GM12872 (cell line): ENCODE data around the gene PODXL.

Experiments
- CTCF ChIP-seq: IDR thresholded peaks from 3 replicates; pipeline ENCODE4 v1.5.1; 2011; ENCODE audit warnings: low read depth, mild to moderate bottlenecking, low read length, moderate library complexity; ENCODE audit not compliant: insufficient read depth

Gene PODXL

GRCh38 chr7:131486346-131486745 is 70.1 kb downstream of the PODXL start:
- TF ChIP-seq CTCF, result no peak

DNA sequence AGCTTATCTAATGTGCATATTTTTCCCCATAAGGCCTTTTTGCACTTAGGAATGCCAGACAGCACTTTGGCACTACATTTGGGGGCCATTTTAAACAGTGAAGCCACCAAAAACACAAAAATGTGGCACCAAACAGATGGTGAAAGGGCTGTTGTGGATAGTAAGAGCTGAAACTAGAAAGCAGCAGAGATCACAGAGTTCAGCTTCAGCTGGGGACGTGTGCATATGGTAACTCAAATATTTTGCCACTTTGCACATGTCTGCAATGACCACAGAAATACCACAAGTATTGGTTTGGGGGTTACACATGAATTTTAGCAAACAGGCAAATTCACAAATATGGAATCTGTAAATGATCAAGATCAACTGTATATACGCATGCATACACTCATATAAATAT is 72.8 kb downstream of the PODXL start:
- TF ChIP-seq CTCF, result no peak

- TF ChIP-seq CTCF, result no peak
Observed at GRCh38 chr7:131482800-131483199, 73.6 kb downstream of the PODXL start.

- no peak for TF ChIP-seq CTCF
Observed at GRCh38 chr7:131480384-131481315, 75.8 kb downstream of the PODXL start.

DNA sequence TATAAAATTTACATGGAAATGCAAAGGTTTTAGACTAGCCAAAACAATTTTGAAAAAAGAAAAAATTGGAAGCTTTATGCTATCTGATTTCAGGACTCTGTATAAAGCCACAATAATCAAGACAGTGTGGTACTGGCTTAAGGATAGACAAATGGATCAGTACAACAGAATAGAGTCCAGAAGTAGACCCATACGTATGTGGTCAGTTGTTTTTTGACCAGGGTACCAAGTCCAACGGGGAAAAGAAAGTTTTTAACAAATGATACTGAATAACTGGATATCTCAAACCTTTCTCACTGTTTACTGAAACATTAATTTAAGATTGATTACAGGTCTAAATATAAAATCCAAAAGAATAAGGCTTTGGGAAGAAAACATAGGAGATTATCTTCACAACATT is 79.7 kb downstream of the PODXL start:
- TF ChIP-seq CTCF, result no peak

GRCh38 chr7:131471250-131472004 is 85.0 kb downstream of the PODXL start:
- no peak for TF ChIP-seq CTCF

- TF ChIP-seq CTCF, result no peak
Observed at GRCh38 chr7:131467788-131468187, 88.6 kb downstream of the PODXL start.
